Lower lobe of right lung (tissue), 2 donors: ENCODE results near the gene FAIM. TPM values are rescaled to one million over a fixed set of nuclear protein-coding genes. Genes with fewer than 3 reads are reported as not detected.
"Not testable (repeated sequence)": the region's sequence is repeated elsewhere in the genome, so short reads cannot be mapped to it uniquely, and the experiment has no call there.

Experiments
- ATAC-seq, 2 donors: fragments of 200-7000 bp; cut with Tn5 transposase; one replicate each; pipeline ENCODE4 v1.9.1; 2020 to 2022; ENCODE audit warnings: mild to moderate bottlenecking in 2 of 2, moderate library complexity in 2 of 2
- DNase-seq: peaks from one replicate; pipeline ENCODE4 v3.0.0-alpha.2; 2020
- H3K27ac ChIP-seq: fragments of 200-600 bp; one replicate; pipeline ENCODE4 v1.8.0; 2022
- H3K27me3 ChIP-seq: fragments of 200-600 bp; one replicate; pipeline ENCODE4 v1.8.0; 2022; ENCODE audit warnings: low read depth
- H3K36me3 ChIP-seq: fragments of 200-600 bp; one replicate; pipeline ENCODE4 v1.8.0; 2022; ENCODE audit warnings: mild to moderate bottlenecking
- H3K4me1 ChIP-seq: fragments of 200-600 bp; one replicate; pipeline ENCODE4 v1.8.0; 2022
- H3K4me3 ChIP-seq: fragments of 200-600 bp; one replicate; pipeline ENCODE4 v1.8.0; 2022; ENCODE audit warnings: mild to moderate bottlenecking
- H3K9me3 ChIP-seq: fragments of 200-600 bp; one replicate; pipeline ENCODE4 v1.8.0; 2022
- intact Hi-C: fragments of 100-400 bp; cut with DNase I; formaldehyde crosslinking; loops from one replicate; pipeline ENCODE4 v1.11.0; 2022
- total RNA-seq: library from RNA; stranded (reverse); fragmentation: NEBNext Ultra II Directional; extraction: Animal tissue kit (Norgen Biotek cat#: 25700); gene quantifications from one replicate; pipeline ENCODE4 v1.2.1, GENCODE V29; 2021
- TF ChIP-seq, protein P1 (sequence below): fragments of 200-600 bp; IDR thresholded peaks from one replicate; pipeline ENCODE4 v1.8.0; 2022; ENCODE audit warnings: antibody characterized with exemption, mild to moderate bottlenecking
- donor health status: DM: no; HTN: yes; CAD: no; lungs with severe emphysema.

The FAIM gene
- total RNA-seq, 1 donor from 2014 or later = 12.3 TPM

- H3K27me3 ChIP-seq = no peaks in the 10 kb centered on the region
- TF ChIP-seq, protein P1, sequence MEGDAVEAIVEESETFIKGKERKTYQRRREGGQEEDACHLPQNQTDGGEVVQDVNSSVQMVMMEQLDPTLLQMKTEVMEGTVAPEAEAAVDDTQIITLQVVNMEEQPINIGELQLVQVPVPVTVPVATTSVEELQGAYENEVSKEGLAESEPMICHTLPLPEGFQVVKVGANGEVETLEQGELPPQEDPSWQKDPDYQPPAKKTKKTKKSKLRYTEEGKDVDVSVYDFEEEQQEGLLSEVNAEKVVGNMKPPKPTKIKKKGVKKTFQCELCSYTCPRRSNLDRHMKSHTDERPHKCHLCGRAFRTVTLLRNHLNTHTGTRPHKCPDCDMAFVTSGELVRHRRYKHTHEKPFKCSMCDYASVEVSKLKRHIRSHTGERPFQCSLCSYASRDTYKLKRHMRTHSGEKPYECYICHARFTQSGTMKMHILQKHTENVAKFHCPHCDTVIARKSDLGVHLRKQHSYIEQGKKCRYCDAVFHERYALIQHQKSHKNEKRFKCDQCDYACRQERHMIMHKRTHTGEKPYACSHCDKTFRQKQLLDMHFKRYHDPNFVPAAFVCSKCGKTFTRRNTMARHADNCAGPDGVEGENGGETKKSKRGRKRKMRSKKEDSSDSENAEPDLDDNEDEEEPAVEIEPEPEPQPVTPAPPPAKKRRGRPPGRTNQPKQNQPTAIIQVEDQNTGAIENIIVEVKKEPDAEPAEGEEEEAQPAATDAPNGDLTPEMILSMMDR = no peak
- no peak overlapping the region for H3K4me3 ChIP-seq
- DNase-seq = no peak
- intact Hi-C loops = no loop called here
- H3K27ac ChIP-seq = no peak overlapping the region
- no peaks in the 10 kb centered on the region for H3K36me3 ChIP-seq
- peaks cover 8% of the 10 kb centered on the region for H3K4me1 ChIP-seq
- peak; percentile 74 to 86 for ATAC-seq
- no peaks in the 10 kb centered on the region for H3K9me3 ChIP-seq
Observed at GRCh38 chr3:138588445-138588844, 20.1 kb upstream of the FAIM start.

- intact Hi-C loops = loop anchor here (10.0 kb wide), 1 partner anchor 323 kb away; no protein-coding TSS in a partner anchor
- no peak overlapping the region for H3K4me3 ChIP-seq
- no peak for ATAC-seq
- DNase-seq = no peak
- TF ChIP-seq, protein P1 = no peak
- H3K27ac ChIP-seq = no peak overlapping the region
- no peaks in the 10 kb centered on the region for H3K9me3 ChIP-seq
- peaks cover 10% of the 10 kb centered on the region for H3K4me1 ChIP-seq
- no peaks in the 10 kb centered on the region for H3K36me3 ChIP-seq
- no peaks in the 10 kb centered on the region for H3K27me3 ChIP-seq
Observed at GRCh38 chr3:138591392-138591791, 17.2 kb upstream of the FAIM start.

- intact Hi-C loops = loop anchor here (10.0 kb wide), 1 partner anchor 321 kb away; no protein-coding TSS in a partner anchor
Observed at GRCh38 chr3:138593488-138594149, 15.0 kb upstream of the FAIM start.

GRCh38 chr3:138594150-138594934 lies 14.2 kb upstream of the FAIM start, which contains the start of gene CEP70:
Gene CEP70, minus strand, starts transcription at chr3:138594260. Its CDS starts 21,333 bp downstream, at chr3:138572927.
- Histone ChIP-seq H3K36me3 (no peaks in the 10 kb centered on the region), H3K27me3 (no peaks in the 10 kb centered on the region), H3K27ac (peak within 1 kb of the TSS; percentile 88), H3K9me3 (no peaks in the 10 kb centered on the region), H3K4me1 (peaks cover 10% of the 10 kb centered on the region), H3K4me3 (peak within 1 kb of the TSS; percentile 74)
- intact Hi-C loops = loop anchor here (10.0 kb wide), 1 partner anchor 320 kb away; no protein-coding TSS in a partner anchor
- TF ChIP-seq, protein P1 = peak; percentile 90
- ATAC-seq = peak; percentile 97 to 98
- DNase-seq = peak; percentile 96

More at GRCh38 chr3:138593488-138594149, 15.0 kb upstream of the FAIM start:
- TF ChIP-seq, protein P1 = no peak
- peak overlapping the region; percentile 88 for H3K27ac ChIP-seq
- no peaks in the 10 kb centered on the region for H3K36me3 ChIP-seq
- DNase-seq (no peak), ATAC-seq (peak in 1 of 2 donors; percentile 0)
- no peaks in the 10 kb centered on the region for H3K27me3 ChIP-seq
- peak overlapping the region; percentile 74 for H3K4me3 ChIP-seq
- H3K4me1 ChIP-seq = peaks cover 10% of the 10 kb centered on the region
- H3K9me3 ChIP-seq = no peaks in the 10 kb centered on the region

DNA sequence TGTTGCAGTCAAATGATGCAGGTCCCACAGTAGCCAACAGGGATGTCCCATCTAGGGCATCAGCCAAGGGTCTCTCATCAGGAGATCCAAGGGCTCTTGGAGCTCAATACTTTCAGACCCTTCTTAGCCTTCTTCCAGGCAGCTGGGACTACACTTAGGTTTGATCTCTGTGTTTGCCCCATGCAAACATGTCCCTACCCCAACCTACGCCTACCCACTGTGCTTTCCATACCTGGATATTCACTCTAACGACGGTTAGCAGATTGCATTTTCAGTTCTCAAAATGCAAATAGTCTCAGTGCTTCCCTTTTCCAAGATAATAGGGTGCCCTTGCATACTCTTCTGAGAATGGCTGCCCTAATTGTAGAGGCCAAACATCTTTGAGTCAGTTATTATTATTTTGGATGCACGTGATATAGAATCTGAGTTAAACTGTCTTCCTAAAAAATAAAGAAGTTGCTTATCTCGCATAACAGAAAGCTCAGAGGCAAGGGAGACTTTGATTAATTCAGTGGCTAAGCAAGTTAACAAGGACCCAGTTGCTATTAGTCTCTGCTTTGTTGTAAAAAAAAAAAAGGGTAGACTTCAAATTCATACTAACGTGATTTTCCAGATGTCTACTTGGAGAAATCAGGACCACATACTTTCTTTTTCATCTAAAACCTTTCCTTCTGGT lies 13.5 kb upstream of the FAIM start:
- peaks cover 10% of the 10 kb centered on the region for H3K4me1 ChIP-seq
- H3K27ac ChIP-seq = peak overlapping the region; percentile 88
- TF ChIP-seq, protein P1 = peak; percentile 10
- ATAC-seq (no peak), DNase-seq (no peak)
- no peaks in the 10 kb centered on the region for H3K36me3 ChIP-seq
- H3K27me3 ChIP-seq = no peaks in the 10 kb centered on the region
- no peaks in the 10 kb centered on the region for H3K9me3 ChIP-seq
- intact Hi-C loops = loop anchor here (10.0 kb wide), 1 partner anchor 320 kb away; no protein-coding TSS in a partner anchor
- H3K4me3 ChIP-seq = peak overlapping the region; percentile 74

- not testable (repeated sequence) for H3K27me3 ChIP-seq, DNase-seq, ATAC-seq, H3K4me3 ChIP-seq, H3K9me3 ChIP-seq, H3K27ac ChIP-seq, H3K36me3 ChIP-seq
- intact Hi-C loops = loop anchor here (10.0 kb wide), 1 partner anchor 317 kb away; no protein-coding TSS in a partner anchor
- peaks cover 10% of the 10 kb centered on the region for H3K4me1 ChIP-seq
Observed at GRCh38 chr3:138597186-138597976, 11.2 kb upstream of the FAIM start.
